ENCODE measurements around the gene KLC3.

Gene KLC3

GRCh38 chr19:45370410-45371204, 30.1 kb downstream of the KLC3 start, which contains the start of gene ERCC2:
TSS of gene ERCC2 (minus strand) at chr19:45370573. CDS start at chr19:45370540, 33 bp downstream.
- peak; percentile 98 to 99 for DNase-seq (ENCODE audit: low read depth in 2 of 2)

DNA sequence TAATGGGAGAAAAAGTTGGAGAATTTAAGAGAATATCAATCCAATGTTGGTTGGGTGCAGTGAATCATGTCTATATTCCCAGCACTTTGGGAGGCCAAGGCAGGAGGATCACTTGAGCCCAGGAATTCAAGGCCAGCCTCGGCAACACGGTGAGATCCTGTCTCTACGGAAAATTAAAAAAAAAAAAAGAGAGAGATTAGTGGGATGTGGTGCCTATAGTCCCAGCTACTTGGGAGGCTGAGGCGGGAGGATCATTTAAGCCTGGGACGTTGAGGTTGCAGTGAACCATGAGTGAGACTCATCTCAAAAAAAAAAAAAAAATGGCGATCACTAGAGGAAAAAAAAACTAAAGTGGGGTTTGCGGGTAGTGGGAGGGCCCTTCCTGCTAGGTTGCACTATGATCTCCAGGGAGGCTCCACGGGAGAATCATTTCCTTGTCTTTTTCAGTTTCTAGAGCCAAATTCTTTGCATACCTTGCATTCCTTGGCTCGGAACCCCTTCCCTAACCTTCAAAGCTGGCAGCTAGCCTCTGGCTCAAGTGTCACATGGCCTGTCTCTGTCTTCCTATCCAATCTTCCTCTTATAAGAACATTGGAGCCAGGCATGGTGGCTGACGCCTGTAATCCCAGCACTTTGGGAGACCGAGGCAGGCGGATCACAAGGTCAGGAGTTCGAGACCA, 35.6 kb downstream of the KLC3 start:
- no peak for DNase-seq (ENCODE audit: low read depth in 2 of 2)

- DNase-seq (ENCODE audit: low read depth in 2 of 2): no peak
These were observed 39.6 kb downstream of the KLC3 start for GRCh38 chr19:45380107-45380506.

GRCh38 chr19:45382426-45382825, 41.9 kb downstream of the KLC3 start:
- no peak for DNase-seq (ENCODE audit: low read depth in 2 of 2)

DNA sequence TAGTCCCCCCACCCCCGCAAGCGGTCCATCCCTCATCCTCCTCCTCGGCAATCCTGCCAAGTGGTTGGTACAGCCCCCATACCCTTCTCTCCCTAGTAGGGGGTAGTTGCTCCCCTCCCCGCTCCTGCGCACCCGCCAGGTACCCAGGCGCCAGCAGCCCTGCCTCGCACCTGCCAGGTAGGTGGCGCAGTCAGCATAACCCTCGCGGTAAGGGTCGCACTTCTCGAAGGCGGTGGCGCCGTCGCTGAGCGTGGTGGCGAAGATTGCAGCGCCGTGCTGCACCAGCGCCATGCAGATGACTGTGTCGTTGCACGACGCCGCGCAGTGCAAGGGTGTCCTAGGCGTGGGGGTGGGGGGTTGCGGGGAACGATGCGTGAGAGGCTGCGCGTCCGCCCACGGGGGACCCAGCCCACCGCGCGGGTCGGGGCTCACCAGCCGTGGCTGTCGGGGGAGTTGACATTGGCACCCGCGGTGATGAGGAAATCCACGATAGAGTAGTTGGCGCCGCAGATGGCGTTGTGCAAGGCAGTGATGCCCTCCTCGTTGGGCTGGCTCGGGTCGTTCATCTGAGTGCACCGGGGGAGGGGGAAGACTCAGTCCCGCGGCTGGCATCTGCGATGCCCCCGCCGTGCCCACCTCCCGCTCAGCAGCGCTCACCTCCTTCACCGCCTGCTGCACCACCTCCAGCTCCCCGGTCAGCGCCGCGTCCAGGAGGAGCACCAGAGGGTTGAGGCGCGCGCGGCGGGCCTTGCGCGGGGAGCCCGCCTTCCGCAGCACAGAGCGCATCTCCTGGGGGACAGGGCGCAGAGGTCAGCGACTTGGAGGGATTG, 45.1 kb downstream of the KLC3 start:
- no peak for DNase-seq (ENCODE audit: low read depth in 2 of 2)

GRCh38 chr19:45391346-45391745, 50.8 kb downstream of the KLC3 start:
- no peak for DNase-seq (ENCODE audit: low read depth in 2 of 2)

DNA sequence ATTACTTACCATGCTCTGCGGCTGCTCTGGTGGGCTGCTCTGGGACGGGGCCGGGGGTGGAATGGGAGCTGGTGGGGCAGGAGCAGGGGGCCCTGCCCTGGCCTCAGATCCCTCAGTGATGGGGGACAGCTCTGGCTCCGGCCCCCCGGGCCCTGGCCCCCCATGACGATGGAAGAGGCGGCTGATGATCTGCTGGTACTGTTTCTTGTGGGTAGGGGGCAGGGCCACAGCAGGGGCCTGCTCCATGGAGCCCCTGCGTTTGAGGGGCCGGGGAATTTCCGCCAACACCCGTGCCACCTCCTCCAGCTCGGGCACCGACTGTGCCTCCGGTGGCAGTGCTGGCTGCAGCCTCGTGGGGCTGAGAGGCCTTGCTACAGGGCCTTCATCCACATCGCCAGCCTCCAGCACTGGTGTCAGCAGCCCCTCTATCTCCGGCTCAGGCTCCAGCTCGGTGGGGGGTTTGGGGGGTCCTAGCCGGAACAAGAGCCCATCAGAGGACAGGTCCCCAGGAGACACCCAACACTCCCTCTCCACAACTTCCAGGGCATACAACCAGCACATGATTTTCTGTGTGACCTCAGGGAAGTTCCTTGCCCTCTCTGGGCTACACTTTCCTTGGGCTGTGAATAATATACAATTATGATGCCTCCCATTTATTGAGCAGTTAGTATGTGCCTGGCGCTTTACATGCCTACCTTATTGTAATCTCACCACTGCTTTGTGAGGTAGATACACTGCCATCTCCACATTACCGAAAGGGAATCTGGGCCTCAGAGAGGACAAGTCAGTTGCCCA, 51.5 kb downstream of the KLC3 start:
- no peak for DNase-seq (ENCODE audit: low read depth in 2 of 2)

DNA sequence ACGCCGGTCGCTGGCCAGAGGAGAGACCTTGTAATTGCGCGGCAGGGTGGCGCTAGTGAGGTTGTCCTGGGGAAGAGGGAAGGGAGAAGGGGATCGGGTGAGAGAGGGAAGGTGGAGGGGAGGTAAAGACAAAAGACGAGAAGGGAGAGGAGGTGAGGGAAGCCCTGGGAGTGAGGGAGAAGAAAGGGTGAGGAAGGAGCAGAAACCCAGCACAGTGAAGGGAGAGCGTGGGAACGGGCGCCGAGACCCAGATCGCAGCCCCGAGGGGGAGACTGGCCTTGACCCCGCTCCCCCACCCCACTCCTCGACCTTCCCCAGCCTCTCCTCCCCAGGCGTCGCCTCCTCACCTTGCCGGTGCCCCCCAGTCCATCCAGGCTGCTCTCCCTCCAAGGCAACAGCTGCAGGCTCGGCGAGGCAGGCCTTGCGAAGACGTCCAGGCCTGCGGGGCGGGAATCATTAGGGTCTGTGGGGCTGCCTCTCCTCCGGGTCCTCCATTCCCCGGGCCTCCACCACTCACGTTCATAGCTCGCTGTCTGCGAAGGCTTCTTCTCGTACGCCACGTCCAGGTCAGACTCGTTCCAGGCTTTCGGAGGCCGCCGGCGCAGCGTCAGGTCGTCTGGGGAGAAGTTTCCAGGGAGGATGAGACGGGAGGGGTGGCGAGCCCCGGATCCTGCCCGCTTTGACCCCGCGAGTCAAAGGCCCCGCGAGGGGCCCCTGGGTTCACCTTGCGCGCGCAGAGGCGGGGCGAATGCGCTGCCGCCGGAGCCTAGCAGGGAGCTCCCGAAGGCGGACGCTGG, 55.5 kb downstream of the KLC3 start:
- DNase-seq (ENCODE audit: low read depth in 2 of 2): no peak

DNA sequence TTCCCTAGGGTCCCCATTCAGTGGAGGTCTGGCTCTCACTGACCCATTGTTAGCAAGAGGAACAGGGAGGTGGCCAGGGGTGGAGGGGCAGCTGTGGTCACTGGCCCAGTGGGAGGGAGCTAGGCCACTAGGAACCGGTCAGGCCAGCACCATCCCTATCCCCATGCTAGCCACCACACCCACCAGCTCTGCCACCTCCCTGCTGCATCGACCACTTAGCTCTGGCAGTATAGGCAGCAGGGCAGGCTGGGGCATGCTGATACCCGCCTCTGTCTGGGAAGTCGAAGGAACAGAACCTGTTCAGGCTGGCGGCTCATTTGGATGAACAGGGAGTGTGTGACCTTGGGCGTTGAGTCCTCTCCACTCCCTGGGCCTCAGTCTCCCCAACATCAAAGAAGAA, 59.6 kb downstream of the KLC3 start:
- no peak for DNase-seq (ENCODE audit: low read depth in 2 of 2)

All from stimulated activated CD8-positive, alpha-beta memory T cell treated with anti-CD3 and anti-CD28 coated beads, Interleukin-2, amount 100 ng/mL, for 48 hours (primary cell).